IPS DF 4.7 (cell line): ENCODE data around the gene MCOLN1.

ENCODE experiments used
- DNase-seq: peaks from one replicate; pipeline ENCODE4 v3.0.0-alpha.2; 2013; ENCODE audit warnings: low spot score; ENCODE audit errors: extremely low read depth

The MCOLN1 gene

DNA sequence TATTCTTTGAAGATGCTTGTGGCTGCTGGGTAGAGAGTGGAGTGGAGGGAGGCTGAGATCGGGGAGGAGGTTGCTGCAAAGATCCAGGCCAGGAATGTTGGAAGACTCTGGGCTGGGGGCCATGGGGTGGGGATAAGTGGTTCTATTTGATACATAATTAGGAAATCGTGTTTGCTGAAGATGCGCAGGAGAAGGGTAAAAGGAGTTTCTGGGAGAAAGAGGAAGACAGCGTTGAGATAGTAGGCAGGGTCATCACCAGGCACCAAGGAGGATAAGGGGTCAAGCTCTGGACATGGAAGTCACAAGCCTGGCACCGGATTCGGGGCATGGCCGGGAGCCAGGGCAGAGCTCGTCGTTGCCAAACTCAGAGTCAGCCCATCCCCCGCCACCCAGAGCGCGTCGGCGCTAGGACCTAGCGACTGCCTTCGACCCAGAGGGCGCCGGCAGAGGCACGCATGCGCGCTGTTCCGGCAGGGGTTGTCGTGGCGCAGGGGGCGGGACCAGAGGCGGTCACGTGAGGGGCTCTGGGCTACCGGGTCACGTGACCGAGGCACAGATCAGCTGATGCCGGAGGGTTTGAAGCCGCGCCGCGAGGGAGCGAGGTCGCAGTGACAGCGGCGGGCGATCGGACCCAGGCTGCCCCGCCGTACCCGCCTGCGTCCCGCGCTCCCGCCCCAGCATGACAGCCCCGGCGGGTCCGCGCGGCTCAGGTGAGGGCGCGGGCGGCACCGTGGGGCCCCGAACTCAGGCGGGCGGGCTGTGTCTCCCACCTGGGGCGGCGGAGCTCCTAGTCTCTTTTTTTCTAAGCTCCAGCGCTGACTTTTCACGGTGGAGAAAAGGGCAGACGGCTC, at the start of gene MCOLN1:
Gene MCOLN1, plus strand, starts transcription at position 553 of the 851 bp plus-strand sequence. Its CDS starts 127 bp downstream, at position 680.
- DNase-seq: no peak

DNA sequence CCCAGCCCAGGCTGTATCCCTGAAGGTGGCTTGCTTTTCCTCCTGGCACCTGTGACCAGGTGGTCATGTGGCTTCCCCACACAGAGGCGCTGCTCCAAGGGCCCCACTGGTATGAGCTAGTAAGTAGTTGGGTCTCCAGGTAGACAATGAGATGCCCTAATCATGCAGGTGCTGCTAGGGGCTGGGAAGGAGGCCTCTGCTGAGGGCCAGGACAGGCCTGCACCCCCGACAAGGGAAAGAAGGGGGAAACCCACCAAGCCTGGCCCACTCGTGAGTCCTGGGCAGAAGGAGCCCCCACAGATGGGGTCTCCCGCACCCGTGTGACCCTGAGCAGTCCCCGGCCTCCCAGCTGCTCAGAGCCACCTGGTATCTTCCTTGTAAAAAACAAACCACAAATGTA, 46.8 kb upstream of the MCOLN1 start:
- DNase-seq: no peak

DNA sequence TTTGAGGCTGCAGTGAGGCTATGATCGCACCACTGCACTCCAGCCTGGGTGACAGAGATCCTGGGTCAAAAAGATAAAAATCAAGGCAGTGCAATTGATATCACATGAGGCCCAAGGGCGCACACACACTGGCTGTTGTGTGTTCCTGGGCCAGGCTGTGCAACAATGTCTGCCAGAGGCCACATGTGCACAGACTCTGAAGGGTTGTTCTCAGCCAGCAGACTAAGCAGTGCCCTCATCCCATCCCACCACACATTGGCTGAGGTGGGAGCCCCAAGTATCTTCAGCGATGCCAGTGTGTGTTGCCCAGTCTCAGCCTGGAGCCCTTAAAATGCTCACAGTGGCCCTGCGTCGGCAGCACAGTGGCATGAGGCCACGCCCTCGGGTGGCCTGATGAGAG, 46.2 kb upstream of the MCOLN1 start:
- DNase-seq: no peak

DNA sequence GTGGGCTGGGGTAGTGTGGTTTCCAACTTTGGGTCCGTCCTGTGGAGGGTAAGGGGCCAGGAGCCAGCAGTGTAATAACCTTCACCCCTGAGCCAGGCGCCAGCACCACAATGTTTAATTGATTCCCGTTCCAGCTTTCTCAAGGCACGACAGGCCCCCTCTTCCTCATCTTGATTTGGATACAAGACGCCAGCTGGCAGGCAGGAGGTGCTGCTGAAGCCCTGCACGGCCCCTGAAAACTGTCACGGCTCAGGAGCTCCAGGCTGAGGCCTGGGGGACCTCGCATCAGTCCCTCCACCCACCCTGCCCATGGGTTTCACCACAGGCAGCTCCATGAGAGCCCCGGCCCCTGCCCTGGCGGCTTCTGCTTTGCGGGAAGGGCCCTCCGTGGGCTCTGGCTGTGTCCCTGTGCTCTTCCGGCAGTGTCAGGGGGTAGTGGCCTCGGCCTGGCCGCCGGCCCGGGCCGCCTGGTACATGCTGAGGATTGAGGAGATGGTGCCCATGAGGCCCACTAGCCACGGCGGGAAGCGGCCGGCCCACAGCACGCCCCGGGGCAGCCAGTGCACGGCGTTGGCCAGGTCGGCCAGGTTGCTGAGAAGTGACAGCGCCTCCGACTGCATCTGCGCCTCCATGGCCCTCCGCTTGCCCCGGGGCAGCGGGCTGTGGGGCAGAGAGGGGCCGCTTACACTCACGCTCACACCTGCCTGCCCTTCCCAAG, 45.5 kb upstream of the MCOLN1 start:
- DNase-seq: no peak

DNA sequence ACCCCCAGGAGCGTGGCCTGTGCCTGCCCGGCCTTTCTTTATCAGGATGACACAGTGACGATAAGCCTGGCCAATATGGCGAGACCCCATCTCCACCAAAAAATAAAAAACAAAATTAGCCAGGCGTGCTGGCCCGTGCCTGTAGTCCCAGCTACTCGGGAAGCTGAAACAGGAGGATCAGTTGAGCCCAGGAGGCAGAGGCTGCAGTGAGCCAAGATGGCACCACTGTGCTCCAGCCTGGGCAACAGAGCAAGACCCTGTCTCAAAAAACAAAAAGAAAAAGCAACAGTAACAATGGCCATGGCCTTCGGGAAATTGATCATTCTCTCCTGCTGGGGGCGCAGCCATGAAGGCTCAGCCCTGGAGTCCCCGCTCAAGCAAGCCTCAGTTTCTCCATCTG, 44.7 kb upstream of the MCOLN1 start:
- DNase-seq: no peak

DNA sequence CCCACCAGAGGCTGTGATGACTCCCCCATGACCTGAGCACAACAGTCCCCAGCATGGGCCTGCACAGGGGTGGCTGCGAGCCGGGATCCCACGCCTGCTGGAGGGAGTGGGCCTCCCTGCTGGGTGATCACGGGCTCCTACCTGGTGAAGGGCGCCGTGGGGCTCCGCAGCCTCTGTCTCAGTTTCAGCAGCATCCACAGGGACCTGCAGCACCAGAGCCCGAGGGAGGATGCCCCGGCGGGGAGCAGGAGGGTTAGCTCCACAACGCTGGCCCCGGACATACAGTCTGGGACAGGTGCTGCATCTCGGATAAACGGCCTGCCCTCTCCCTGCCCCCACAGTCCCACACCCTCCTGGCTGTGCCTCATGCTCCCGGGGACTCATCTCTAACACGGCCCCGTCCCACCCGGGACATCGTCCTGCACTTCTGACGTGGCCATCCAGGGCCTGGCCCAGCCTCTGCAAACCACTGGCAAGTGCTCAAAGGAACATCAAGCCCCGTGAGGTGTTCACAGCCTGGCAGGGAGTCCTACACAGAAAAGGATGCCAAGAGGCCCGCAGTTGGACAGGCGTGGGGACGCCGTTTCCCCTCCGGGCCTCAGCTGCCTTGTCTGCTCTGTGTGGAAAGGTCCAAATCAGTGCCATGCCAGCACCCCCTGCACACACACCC, 44.1 kb upstream of the MCOLN1 start:
- DNase-seq: no peak

DNA sequence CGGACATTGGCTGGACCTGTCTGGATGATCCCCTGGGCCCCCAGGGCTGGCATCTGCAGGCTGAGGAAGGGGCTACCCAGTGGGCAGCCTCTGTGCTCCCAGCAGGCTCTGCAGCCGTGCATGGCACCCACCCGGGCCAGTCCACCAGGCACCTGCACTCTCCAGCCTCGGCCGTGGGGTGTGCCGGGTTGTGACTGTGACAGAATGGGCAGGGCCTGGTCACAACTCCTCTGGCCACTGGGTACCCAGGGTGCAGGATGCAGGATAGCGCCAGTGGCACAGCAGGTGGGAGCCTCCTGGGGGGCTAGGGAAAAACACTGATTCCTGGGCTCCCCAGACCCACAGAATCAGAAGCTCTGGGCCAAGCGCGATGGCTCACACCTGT, 43.6 kb upstream of the MCOLN1 start:
- no peak for DNase-seq

DNA sequence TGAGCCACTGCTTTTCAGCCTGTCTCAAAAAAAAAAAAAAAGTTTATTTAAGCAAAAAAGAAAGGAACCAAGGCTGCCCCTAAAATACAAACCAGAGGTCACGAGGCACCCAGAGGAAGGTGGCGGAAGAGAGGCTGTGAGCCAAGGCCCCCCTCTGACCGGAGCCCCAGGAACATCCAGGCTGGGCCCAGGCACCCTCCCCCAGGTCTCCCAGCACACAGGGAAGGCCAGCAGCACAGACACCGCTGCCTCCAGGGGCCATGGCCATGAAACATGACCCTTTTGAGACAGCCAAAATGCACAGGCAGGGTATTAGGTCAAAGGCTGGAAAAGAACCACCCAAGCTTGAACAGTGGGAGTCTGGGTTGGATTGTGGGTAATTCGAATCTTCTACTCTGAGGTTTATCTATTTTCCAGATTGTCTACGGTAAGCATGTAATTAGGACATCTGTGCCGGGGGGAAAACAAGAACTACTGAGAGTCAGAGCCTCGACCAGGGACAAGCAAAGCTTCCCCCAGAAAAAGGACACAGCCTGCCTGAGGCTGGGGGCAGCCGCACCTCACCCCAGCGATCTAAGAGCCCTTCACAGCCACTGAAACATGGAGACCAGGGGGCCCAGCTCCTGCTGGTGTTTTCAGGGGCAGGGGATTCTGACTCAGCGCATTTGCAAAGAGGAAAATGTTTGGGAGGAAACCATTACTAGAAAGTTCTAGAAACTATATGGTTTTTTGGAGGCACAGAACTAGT, 42.0 kb upstream of the MCOLN1 start:
- no peak for DNase-seq

DNA sequence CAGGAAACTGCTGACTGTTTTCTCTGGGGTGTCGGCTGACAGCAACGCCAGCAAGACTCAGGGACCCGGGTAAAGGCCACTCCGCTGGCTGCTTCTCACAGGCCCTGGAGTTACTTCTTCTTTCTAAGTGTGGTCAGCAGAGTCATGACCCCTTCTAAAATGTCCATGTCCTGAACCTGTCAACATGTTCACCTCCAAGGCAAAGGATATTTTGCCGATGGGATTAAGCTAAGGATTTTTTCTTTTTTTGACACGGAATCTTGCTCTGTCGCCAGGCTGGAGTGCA, 41.5 kb upstream of the MCOLN1 start:
- no peak for DNase-seq

DNA sequence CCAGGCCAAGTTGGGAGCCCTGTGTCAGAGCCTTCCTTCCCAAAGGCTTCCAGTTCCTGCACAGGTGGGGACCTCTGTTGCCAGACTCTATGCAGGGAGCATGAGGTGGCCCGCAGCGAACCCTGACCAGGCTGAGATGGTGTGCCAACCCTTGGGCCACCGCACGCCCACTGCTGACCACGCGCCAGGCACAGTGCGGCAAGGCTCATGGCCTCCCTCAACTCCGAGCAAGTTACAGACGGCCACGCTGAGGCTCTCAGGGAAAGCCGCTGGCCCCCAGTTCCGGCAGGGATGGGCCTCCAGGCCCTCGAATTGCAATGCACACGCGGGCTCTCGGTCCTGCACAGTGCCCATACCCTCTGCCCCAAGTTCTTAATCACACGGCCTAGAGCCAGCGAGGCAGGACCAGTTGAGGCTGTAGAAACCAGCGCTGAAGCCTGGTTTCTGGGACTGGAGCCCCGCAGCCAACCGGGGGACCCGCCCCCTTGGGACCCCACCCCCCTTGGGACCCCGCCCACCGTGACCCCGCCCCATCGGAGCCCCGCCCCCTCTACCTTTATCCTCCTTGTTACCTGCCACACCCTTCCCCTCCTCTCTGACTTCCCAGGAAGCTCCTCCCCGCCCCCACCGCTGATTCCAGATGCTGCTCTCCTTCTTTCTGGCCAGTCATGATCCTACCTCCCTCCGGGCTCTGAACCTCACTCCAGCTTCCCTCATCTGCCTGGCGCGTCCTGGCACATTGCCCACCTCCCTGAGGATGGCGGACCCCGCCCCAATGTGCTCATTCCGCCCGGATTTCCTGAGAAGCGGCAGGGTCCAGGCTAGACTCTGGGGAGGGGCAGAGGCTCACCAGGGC, 39.6 kb upstream of the MCOLN1 start:
- no peak for DNase-seq

DNA sequence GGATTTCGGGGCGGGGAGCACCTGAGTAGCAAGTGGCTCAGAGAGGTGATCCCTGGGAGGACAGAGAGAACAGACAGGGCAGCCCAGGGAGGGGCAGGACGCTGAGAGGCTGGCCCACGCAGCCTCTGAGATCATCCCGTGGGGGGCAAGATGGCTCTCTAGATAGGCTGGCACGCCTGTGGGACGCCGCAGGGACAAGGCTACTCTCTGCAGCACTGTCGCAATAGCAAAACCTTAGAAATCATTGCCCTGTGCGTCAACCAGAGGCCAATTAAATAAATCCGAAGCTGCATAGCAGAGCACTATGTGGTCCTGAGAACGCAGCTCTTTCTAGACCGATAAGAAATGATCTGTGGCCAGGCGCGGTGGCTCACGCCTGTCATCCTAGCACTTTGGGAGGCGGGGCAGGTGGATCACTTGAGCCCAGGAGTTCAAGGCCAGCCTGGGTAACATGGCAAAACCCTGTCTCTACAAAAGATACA, 38.7 kb upstream of the MCOLN1 start:
- no peak for DNase-seq

DNA sequence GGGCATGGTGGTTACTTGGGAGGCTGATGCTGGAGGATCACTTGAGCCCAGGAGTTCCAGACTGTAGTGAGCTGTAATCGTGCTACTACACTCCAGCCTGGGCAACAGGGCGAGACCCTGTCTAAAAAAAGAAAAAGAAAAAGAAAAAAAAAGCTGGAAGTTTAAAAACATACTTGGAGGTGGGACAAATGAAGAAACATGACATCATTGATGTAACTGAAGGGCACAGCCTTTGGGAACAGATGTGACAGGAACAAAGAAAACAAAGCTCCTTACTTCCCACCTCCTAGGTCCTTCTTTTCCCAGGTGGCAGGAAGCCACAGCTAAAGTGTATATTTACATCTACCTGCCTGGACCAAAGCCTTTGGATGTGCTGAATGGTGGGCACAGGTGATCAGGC, 35.5 kb upstream of the MCOLN1 start:
- no peak for DNase-seq

DNA sequence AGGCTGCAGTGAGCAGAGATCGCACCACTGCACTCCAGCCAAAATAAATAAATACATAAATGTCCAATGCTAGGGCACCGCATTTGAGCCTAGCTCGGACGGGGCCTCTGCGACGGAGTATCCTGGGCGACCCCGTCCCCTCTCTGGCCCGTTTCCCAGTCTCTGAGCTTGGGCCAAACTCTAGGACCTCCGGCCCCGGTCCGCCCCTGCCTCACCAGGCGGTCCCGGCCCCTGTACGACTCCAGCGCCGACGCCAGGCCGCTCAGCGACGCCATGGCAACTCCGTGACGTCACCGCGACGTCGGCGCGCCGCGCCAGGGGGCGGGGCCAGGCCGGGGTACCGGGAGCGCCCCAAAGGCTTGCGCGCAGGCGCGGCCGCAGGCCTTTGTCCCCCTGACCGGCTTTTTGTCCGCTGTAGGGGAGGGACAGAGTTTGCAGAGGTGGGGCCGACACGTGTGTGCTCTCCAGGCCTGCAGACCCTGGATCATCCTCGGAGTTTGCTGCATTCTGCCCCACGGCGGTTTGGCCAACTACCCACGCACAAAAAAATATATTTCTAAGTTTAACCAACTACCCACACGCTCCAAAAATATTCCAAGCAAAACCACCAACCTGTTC, 33.6 kb upstream of the MCOLN1 start, which contains the start of gene PEX11G:
Gene PEX11G, minus strand, starts transcription at position 300 of the 618 bp plus-strand sequence. Its CDS starts 25 bp downstream, at position 275.
- peak; percentile 66 for DNase-seq

DNA sequence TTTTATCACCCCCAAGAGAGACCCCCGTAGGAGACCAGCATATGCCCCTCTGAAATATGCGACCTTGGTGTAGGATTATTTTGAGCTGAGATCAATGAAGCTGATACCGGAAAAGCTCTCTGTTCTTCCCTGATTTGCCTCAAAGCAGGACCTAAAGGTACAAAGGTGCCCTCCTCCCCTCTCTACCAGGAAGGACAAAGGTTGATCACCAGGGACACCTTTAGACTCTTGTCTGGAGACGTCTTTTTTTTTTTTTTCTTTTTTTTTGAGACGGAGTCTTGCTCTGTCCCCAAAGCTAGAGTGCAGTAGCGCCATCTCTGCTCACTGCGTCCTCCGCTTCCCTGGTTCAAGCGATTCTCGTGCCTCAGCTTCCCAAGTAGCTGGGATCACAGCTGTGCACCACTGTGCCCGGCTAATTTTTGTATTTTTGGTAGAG, 32.8 kb upstream of the MCOLN1 start:
- DNase-seq: no peak

DNA sequence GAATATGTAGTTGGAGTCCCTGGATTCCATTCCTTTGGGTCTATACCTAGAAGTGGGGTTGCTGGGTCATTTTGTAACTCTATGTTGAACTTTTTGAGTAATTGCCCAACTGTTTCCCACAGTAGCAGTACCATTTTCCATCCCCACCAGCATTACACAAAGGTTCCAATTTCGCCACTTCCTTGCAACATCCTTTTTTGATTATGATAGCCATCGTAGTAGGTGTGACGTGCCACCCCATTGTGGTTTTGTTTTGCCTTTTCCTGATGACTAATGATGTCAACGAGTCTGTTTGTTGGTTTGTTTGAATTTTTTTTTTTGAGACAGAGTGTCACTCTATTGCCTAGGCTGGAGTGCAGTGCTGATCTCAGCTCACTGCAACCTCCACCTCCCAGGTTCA, 30.3 kb upstream of the MCOLN1 start:
- no peak for DNase-seq

DNA sequence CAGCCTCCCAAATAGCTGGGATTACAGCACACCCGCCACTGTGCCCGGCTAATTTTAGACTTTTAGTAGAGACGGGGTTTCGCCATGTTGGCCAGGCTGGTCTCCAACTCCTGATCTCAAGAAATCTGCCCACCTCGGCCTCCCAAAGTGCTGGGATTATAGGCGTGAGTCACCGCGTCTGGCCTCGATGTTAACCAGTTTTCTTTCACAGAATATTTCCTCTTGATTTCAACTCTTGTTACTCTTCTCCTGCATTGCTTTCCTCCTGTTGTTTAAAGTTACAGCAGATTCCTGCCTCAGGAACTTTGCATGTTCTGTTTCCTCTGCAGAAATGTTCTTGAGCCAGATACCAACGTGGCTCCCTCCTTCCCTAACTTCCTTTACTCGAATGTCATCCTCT, 29.9 kb upstream of the MCOLN1 start:
- no peak for DNase-seq

DNA sequence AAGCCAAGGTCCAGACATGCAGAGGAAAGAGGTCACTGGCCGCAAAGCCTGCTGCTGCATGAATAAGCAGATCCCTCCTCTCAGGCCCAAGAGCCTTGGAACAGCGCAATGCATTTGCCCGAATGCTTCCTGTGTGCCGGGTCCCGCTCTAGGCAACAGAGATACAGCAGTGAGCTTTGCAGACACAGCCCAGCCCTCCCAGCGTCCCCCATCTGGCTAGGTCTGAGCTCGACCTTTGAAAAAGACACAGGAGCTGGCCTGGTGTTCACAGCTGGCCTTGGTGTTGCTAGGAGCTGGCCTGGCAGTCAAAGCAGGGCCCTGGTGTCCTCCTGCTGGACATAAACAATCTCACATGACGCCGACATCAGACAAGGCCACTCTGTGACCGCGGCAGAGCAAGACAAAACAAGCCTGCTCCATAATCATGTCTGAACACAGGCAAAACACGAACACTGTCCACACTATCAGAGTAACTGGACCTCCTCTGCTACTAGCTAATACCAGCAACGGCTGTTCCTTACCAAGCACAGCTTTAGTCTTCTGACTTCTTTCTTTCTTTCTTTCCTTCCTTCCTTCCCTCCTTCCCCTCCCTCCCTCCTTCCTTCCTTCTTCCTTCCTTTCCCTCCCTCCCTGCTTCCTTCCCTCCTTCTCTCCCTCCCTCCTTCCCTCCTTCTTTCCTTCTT, 27.9 kb upstream of the MCOLN1 start:
- no peak for DNase-seq

DNA sequence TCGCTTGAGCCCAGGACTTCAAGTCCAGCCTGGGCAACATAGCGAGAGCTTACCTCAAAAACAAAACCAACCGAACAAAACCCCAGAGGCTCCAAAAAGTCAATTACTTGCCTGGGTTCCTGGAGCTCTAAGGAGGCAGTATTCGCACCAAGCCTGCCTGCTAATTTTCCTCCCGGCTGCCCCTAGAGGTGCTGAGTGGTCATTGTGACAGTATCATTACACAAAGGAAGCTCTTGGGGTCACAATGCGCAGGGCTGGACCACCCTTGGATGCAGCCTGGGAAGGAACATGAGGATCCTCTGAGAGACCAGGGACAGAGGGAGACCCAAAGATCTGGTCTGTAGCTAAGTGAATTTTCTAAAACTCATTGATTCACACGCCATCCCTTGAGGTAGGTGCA, 25.1 kb upstream of the MCOLN1 start:
- no peak for DNase-seq

DNA sequence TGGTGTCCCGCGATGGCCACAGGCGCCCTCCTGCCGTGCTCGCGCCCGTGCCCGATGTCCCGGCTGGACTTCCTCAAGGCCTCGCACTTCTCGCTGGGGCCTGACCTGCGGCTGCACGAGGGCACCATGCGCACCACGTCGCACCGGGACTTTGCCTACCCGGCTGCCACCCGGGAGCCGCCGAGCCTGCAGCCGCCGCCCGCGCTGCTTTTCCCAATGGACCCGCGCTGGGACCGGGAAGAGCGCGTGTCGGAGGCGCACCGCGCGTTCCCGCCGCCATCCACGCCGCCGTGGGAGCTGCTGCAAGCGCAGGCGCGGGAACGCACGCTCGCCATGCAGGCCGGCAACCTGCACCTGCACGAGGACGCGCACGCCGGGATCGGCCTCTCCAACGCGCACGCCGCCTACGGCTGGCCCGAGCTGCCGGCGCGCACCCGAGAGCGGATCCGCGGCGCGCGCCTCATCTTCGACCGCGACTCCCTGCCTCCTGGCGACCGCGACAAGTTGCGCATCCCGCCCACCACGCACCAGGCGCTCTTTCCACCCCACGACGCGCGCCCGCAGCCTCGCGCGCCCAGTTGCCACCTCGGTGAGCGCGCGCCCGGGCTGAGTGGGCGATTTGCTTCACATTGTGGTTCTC, 21.5 kb upstream of the MCOLN1 start:
- DNase-seq: no peak
